DOHH2 (cell line): ENCODE measurements around the gene SULT1B1.

Source experiments
- H3F3A ChIP-seq: fragments of 200-600 bp; sonication (generic), shearing (Covaris generic); 2 replicates; pipeline ENCODE4 v1.6.0; 2016; ENCODE audit warnings: antibody characterized with exemption, mild to moderate bottlenecking; ENCODE audit not compliant: control insufficient read depth, insufficient read depth
- H3K27ac ChIP-seq: fragments of 200-600 bp; sonication (generic); 2 replicates; pipeline ENCODE4 v1.5.1; 2014; ENCODE audit warnings: low read depth, mild to moderate bottlenecking, low read length, moderate library complexity
- H3K27me3 ChIP-seq: fragments of 200-600 bp; sonication (generic); 2 replicates; pipeline ENCODE4 v1.6.1; 2014; ENCODE audit warnings: mild to moderate bottlenecking, low read length, mixed read lengths; ENCODE audit not compliant: control insufficient read depth
- H3K36me3 ChIP-seq: fragments of 200-600 bp; sonication (generic); 2 replicates; pipeline ENCODE4 v1.6.1; 2014; ENCODE audit warnings: mild to moderate bottlenecking, low read length, moderate library complexity, mixed read lengths; ENCODE audit not compliant: control insufficient read depth
- H3K4me1 ChIP-seq: fragments of 200-600 bp; sonication (generic); 2 replicates; pipeline ENCODE4 v1.6.1; 2014; ENCODE audit warnings: mild to moderate bottlenecking, low read length, mixed read lengths; ENCODE audit not compliant: control insufficient read depth
- H3K4me2 ChIP-seq: fragments of 200-600 bp; sonication (generic); 2 replicates; pipeline ENCODE4 v1.6.0; 2014; ENCODE audit warnings: mild to moderate bottlenecking, low read length, moderate library complexity
- H3K4me3 ChIP-seq: fragments of 200-600 bp; sonication (generic); 2 replicates; pipeline ENCODE4 v1.5.1; 2014; ENCODE audit warnings: mild to moderate bottlenecking, low read length, mixed read lengths
- H3K79me2 ChIP-seq: fragments of 200-600 bp; sonication (generic); 2 replicates; pipeline ENCODE4 v1.6.1; 2014; ENCODE audit warnings: mild to moderate bottlenecking, low read length, mixed read lengths; ENCODE audit not compliant: control insufficient read depth
- H3K9me2 ChIP-seq: fragments of 200-600 bp; sonication (generic); replicated peaks from 2 replicates; pipeline ENCODE4 v1.6.1; 2014; ENCODE audit warnings: mild to moderate bottlenecking, low read length, mixed read lengths; ENCODE audit not compliant: control insufficient read depth
- H3K9me3 ChIP-seq: fragments of 200-600 bp; sonication (generic); 2 replicates; pipeline ENCODE4 v1.6.1; 2014; ENCODE audit warnings: antibody characterized with exemption, low read length, mixed read lengths; ENCODE audit not compliant: control insufficient read depth, insufficient read depth
- H4K20me1 ChIP-seq: fragments of 200-600 bp; sonication (generic); 2 replicates; pipeline ENCODE4 v1.6.0; 2014; ENCODE audit warnings: low read depth, mild to moderate bottlenecking, antibody characterized with exemption, low read length, moderate library complexity; ENCODE audit not compliant: control insufficient read depth, insufficient read depth
- EZH2phosphoT487 ChIP-seq: fragments of 200-600 bp; sonication (generic); IDR thresholded peaks from 2 replicates; pipeline ENCODE4 v1.6.1; 2017; ENCODE audit warnings: borderline replicate concordance, mild to moderate bottlenecking, antibody characterized with exemption, low read length, moderate library complexity, mixed read lengths
- TF ChIP-seq, protein P1 (sequence below): fragments of 200-600 bp; sonication (generic); IDR thresholded peaks from one replicate; pipeline ENCODE4 v1.5.1; 2014; ENCODE audit warnings: antibody characterized with exemption, mild to moderate bottlenecking, low read depth, low read length; ENCODE audit not compliant: poor library complexity, severe bottlenecking

SULT1B1 gene

GRCh38 chr4:69763233-69763632, 2.8 kb upstream of the SULT1B1 start:
- TF ChIP-seq, protein P1, sequence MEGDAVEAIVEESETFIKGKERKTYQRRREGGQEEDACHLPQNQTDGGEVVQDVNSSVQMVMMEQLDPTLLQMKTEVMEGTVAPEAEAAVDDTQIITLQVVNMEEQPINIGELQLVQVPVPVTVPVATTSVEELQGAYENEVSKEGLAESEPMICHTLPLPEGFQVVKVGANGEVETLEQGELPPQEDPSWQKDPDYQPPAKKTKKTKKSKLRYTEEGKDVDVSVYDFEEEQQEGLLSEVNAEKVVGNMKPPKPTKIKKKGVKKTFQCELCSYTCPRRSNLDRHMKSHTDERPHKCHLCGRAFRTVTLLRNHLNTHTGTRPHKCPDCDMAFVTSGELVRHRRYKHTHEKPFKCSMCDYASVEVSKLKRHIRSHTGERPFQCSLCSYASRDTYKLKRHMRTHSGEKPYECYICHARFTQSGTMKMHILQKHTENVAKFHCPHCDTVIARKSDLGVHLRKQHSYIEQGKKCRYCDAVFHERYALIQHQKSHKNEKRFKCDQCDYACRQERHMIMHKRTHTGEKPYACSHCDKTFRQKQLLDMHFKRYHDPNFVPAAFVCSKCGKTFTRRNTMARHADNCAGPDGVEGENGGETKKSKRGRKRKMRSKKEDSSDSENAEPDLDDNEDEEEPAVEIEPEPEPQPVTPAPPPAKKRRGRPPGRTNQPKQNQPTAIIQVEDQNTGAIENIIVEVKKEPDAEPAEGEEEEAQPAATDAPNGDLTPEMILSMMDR = no peak
- no peak for TF ChIP-seq EZH2phosphoT487
- Histone ChIP-seq H3K79me2 (no peaks in the 10 kb centered on the region), H4K20me1 (no peaks in the 10 kb centered on the region), H3K27me3 (no peaks in the 10 kb centered on the region), H3F3A (no peaks in the 10 kb centered on the region), H3K27ac (no peak overlapping the region), H3K4me1 (peaks cover 7% of the 10 kb centered on the region; the same call in 1 of the 2 replicates), H3K36me3 (no peaks in the 10 kb centered on the region), H3K4me3 (no peak overlapping the region), H3K9me2 (no peaks in the 10 kb centered on the region), H3K4me2 (no peak overlapping the region), H3K9me3 (no peaks in the 10 kb centered on the region)

- H3K27ac ChIP-seq = no peak overlapping the region
- no peaks in the 10 kb centered on the region for H3K36me3 ChIP-seq
- TF ChIP-seq, protein P1 = no peak
- TF ChIP-seq EZH2phosphoT487 = no peak
- H3K79me2 ChIP-seq = no peaks in the 10 kb centered on the region
- no peaks in the 10 kb centered on the region for H3K9me3 ChIP-seq
- no peak overlapping the region for H3K4me3 ChIP-seq
- H4K20me1 ChIP-seq = no peaks in the 10 kb centered on the region
- H3K27me3 ChIP-seq = no peaks in the 10 kb centered on the region
- H3F3A ChIP-seq = no peaks in the 10 kb centered on the region
- H3K4me2 ChIP-seq = no peak overlapping the region
- H3K4me1 ChIP-seq = peaks cover 7% of the 10 kb centered on the region; the same call in 1 of the 2 replicates
- no peaks in the 10 kb centered on the region for H3K9me2 ChIP-seq
These were observed 1.2 kb downstream of the SULT1B1 start for GRCh38 chr4:69759189-69759604.

DNA sequence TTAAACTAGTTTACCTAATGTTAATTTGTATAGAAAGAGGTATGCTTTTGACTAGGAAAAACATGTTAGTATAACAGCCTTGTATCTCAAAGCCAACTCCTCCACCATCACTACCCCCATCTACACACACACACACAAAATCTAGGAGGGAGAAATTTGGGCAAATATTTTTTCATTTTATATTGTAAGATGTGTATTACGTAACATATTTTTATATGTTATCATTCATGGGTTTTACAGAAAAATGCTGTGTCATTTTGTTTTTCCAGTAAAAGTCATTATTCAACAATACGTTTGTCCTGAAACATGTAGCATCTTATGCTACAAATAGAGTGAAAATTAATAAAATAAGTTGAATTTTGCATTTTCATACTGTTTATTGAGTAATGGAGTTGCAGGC, 3.0 kb downstream of the SULT1B1 start:
- H3K4me1 ChIP-seq = peaks cover 7% of the 10 kb centered on the region; the same call in 1 of the 2 replicates
- H3K79me2 ChIP-seq = no peaks in the 10 kb centered on the region
- H3F3A ChIP-seq = no peaks in the 10 kb centered on the region
- TF ChIP-seq EZH2phosphoT487 = no peak
- TF ChIP-seq, protein P1 = no peak
- no peaks in the 10 kb centered on the region for H3K27me3 ChIP-seq
- H4K20me1 ChIP-seq = no peaks in the 10 kb centered on the region
- no peaks in the 10 kb centered on the region for H3K9me2 ChIP-seq
- H3K36me3 ChIP-seq = no peaks in the 10 kb centered on the region
- no peak overlapping the region for H3K27ac ChIP-seq
- no peaks in the 10 kb centered on the region for H3K9me3 ChIP-seq
- H3K4me2 ChIP-seq = no peak overlapping the region
- no peak overlapping the region for H3K4me3 ChIP-seq
